Cortex of kidney (tissue), 1 donor: Measurements from ENCODE around the gene PRKCA.

Experiments
- DNase-seq: peaks from one replicate; lab custom pipeline; 2025; lab: John Stamatoyannopoulos, UW

The PRKCA gene

DNA sequence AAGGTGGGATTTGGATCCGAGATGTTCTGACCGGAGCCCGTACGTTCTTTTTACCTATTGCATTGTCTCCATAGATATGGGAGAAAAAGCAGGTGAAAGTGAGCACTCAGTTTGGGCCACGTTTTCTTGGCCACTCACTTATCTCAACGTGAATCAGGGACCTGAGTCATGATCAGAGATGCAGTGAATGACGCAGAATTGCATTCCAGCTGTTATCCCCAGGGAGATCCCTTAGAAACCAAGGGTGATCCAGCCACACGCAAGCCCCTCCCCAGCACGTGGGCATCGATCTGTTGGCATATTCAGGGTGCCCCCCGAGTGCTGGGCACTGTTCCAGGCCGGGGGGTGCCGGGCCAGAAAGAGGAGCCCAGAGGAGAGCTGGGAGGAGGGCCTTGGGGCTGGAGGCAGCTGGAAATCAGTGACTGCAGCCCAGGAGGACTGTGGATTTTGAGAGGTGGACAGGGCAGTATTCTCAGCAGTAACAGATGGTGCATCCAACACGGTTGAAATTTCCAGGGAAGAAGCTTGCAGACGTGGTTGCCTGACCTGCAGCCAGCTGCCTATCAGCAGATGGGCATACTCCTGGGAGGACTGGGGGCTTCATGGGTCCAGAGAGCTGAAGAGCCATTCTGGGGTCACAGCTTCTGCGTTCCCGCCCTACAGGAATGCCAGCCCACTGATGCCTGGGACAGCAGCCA lies 445.3 kb downstream of the PRKCA start:
- DNase-seq, result no peak

DNA sequence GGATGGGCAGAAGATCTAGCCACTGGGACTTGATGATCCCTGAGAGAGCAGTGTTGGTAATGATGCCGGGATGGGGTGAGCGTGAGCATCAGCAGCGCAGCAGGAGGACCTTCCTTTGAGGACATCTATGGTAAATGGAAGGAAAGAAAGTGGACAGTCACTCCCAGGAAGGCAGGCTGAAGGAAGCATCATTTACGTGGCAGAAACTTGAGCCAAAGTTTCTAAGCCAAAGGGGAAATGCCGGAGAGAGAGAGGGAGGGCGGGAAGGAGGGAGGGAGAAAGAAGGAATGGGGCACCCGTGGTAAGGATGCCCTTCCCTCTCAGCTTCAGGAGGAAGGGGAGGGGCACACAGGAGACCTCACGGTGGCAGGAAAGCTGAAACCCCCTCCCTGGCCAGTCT lies 446.2 kb downstream of the PRKCA start:
- DNase-seq, result no peak

DNA sequence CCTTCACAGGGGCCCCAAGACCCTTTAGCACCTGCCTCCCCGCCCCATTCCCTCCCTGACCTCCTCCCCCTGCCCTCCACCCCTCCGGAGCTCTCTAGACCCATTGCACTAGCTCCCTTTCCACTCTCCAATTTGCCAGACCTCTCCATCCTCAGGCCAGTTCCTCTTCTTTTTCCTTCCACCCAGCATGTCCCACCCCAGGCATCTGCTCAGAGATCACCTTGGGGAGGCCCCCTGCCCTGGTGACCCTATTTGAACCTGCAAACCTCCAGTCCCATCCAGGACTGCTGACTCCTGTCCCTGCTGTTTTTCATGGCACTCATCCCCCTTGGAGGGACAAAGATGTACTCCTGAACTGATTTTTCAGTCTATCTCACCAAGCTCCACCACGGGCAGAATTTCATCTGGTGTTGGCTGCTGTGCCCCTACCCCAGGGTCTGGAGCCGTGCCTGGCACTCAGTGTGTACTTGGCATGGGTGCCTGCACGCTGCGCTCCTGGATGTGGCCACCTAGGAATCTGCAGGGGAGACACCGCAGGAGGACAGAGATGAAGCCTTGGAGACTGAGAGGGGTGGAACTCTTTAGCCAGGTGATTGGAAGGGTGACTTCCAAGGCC lies 446.9 kb downstream of the PRKCA start:
- DNase-seq, result no peak

DNA sequence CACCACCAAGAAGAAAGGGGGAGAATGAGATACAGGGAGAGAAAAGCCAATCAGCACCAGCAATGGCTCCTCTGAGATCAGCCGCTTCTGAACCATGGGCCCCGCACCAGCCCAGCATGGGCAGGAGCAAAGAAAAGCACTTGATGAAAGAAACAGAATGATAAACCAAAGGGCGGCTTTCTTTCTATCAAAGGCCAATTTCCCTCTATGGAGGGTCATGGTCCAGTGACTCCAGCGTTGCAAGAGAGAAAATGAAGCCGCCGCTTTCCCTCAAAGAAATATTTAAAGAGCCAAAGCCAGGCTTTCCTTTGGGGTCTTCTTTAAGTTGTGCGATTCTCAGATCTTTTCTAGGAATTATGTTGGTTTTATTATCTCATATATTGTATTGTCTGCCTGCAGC lies 447.7 kb downstream of the PRKCA start:
- no peak for DNase-seq

- DNase-seq, result no peak
Measured at GRCh38 chr17:66750781-66751543, 448.5 kb downstream of the PRKCA start.

DNA sequence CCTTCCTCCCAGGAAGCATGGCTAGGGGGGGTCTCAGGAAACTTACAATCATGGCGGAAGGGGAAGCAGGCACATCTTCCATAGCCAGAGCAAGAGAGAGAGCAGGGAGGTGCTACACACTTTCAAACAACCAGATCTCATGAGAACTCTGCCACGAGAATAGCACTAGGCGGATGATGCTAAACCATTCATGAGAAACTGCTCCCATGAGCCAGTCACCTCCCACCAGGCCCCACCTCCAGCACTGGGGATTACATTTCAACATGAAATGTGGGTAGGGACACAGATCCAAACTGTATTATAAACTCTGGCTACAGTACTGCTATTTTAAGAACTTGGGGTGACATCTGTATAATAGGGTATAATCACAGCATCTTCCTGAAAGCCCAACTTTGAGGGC lies 449.4 kb downstream of the PRKCA start:
- DNase-seq, result no peak

- DNase-seq, result no peak
Measured at GRCh38 chr17:66752411-66752810, 450.0 kb downstream of the PRKCA start.

- DNase-seq, result no peak
Measured at GRCh38 chr17:66753126-66753920, 450.9 kb downstream of the PRKCA start.

- no peak for DNase-seq
Measured at GRCh38 chr17:66755101-66755943, 452.9 kb downstream of the PRKCA start.

- no peak for DNase-seq
Measured at GRCh38 chr17:66755944-66756290, 453.5 kb downstream of the PRKCA start.

- no peak for DNase-seq
Measured at GRCh38 chr17:66760324-66760723, 457.9 kb downstream of the PRKCA start.

DNA sequence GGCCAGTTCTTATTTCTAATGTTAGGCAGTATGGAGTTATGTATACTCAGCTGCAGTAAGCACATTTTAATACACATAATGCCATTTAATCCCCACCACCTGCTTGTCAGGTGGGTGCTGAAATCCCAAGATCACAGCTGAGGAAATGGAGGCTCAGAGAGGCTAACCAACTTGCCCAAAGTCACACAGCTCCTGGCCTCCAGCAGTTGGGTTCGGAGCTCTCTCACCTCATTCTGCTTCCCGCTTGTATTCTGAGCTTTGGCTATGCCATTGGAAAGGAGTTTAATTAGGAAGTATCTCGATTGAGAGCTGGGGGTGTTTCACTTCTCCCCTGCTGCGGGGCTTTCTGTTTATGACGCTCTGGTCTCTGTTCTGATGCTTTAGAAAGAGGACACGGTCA lies 459.9 kb downstream of the PRKCA start:
- no peak for DNase-seq

- DNase-seq, result no peak
Measured at GRCh38 chr17:66763056-66763455, 460.6 kb downstream of the PRKCA start.

DNA sequence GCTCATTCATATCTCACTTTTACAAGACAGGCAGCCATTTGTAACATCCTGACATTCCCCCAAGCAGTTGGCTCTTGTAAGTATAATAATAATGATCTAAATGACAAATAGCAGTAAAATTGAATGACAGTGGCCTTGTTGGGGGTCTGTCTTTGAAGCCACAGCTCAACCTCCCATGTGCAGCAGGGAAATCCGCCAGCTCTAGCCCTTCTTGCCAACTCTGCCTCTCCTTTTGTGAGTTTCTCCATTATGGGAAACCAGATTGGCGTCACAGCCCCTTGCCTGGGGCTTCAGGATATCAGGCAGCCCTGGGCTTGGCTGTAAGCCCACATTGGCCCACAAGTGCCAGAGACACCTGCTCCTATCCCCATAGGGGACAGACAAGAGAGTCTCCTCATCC lies 462.1 kb downstream of the PRKCA start:
- DNase-seq, result no peak

DNA sequence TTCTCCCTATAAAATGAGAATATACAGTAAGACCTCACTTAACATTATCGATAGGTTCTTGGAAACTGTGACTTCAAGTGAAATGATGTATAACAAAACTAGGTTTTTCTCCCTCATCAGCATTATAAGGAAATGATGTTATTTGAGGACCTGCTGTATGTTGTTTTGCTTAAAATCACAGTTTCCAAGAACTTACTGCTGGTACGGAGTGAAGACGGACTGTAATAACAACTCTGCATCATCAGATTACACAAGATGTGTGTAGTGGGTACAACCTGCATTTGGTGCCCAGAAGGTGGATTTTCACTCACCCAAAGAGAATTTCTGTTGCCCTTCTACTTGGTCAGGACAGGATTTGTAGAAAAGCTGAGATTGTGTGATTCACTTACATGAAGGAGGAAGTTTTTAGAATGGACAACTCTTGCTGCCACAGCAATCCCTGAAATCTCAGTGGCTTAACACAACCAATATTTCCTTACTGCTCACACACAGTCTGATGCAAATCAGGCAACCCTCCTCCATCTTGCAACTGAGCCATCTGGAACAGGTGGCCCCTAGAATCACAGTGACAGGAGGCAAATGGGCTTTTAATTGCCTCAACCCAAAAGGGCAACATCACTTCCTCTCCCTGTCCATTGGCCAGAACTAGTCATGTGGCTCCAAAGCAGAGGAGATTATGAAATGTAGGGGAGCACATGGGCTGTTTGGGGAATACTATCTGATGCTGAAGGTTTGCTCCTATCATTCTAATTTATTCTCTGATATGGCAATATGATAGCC lies 464.9 kb downstream of the PRKCA start:
- no peak for DNase-seq

DNA sequence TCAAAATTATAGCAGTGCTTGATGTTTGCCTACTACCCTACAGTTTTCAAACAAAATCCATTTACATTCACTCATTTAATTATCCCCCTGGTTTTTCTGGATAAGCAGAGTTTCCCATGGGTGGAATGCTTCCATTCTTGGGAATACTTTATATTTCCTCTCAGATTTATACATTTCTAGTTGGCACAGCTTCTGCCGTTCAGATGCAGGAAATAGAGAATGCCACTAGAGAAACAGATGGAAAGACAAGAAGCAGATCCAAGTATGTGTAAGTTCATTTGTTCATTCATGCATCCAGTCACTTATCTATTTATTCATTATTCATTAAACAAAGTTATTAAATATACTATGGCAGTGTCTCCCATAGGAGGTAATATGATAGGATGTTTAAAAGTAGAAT lies 467.5 kb downstream of the PRKCA start:
- DNase-seq, result no peak

DNA sequence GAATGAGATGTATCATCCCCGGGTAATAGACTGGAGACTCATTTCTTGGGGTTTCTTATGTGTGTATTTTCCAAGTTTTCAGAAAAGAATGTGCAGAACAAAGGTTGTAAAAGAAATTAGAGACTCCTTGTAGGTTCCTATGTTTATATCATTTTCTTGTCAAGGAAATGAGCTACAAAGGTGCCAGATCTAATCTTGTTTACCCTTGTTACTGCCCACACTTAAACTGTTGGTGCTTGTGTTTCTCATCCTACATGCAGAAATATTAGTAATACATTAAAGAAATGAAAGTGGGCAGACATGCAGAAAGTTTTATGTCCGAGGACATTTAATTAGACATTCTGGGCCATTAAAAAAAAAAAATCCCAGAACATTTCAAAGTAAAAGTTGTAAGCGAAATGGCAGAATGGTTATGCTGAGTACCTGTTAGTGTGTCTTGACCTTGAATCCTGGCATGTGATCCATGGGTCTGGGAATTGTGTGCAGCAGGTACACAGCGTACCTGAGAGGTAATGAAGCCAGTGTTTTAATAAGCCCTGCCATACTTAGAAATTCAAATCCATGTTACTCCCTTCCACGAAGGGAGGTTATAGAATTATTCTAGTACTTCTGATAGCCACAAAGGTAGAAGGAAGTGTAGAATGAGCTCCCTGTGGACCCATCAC lies 469.9 kb downstream of the PRKCA start:
- DNase-seq, result no peak

GRCh38 chr17:66775271-66775670 lies 472.9 kb downstream of the PRKCA start:
- DNase-seq, result no peak

DNA sequence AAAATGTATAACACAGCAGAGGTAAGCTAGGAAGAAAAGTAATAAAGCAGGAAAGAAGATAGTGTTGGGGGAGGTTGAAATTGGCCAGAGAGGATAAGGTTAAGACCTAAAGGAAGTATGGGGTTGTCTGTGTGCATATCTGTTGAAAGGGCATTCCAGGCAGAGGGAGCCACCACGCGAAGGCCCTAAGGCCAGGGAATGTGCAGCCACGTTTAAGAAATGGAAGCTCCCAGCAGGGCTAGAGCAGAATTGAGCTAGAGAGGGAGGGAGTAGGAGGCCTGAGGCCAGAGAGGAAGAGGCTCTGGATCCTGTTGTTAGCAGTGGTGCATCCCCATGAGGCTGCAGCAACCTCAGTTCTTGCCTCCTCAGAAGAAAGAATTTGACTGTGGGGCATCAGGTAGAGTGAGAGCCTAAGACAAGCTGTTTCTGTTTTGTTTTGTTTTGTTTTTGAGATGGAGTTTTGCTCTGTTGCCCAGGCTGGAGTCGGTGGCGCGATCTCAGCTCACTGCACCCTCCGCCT lies 473.5 kb downstream of the PRKCA start:
- DNase-seq, result no peak
